OCI-LY1 (cell line): ENCODE results near the gene KIF19.

Experiments used
- H2AFZ ChIP-seq: fragments of 200-600 bp; sonication (generic), shearing (Covaris generic); 2 replicates; pipeline ENCODE4 v1.6.0; 2014; ENCODE audit warnings: antibody characterized with exemption, mild to moderate bottlenecking, low read length
- H3F3A ChIP-seq: fragments of 200-600 bp; sonication (generic), shearing (Covaris generic); 2 replicates; pipeline ENCODE4 v1.6.0; 2014; ENCODE audit warnings: mild to moderate bottlenecking, antibody characterized with exemption, low read length, moderate library complexity; ENCODE audit not compliant: insufficient read depth
- H3K27ac ChIP-seq: fragments of 200-600 bp; sonication (generic); 2 replicates; pipeline ENCODE4 v1.5.1; 2014; ENCODE audit warnings: low read length, mixed run types, mild to moderate bottlenecking, low read depth; ENCODE audit not compliant: poor library complexity, severe bottlenecking
- H3K27me3 ChIP-seq: fragments of 200-600 bp; sonication (generic); 2 replicates; pipeline ENCODE4 v1.6.0; 2014; ENCODE audit warnings: antibody characterized with exemption, mild to moderate bottlenecking, low read length, moderate library complexity; ENCODE audit not compliant: insufficient read depth
- H3K36me3 ChIP-seq: fragments of 200-600 bp; sonication (generic); 2 replicates; pipeline ENCODE4 v1.6.1; 2014; ENCODE audit warnings: mild to moderate bottlenecking, antibody characterized with exemption, low read length, moderate library complexity, mixed read lengths; ENCODE audit not compliant: insufficient read depth
- H3K4me1 ChIP-seq: fragments of 200-600 bp; sonication (generic); 2 replicates; pipeline ENCODE4 v1.5.1; 2014; ENCODE audit warnings: mild to moderate bottlenecking, low read length, moderate library complexity; ENCODE audit not compliant: insufficient read depth, severe bottlenecking
- H3K4me2 ChIP-seq: fragments of 200-600 bp; sonication (generic), shearing (Covaris generic); 2 replicates; pipeline ENCODE4 v1.6.1; 2014; ENCODE audit warnings: low read length
- H3K4me3 ChIP-seq: fragments of 200-600 bp; sonication (generic); 2 replicates; pipeline ENCODE4 v1.5.1; 2014; ENCODE audit warnings: low read length, low read depth, mild to moderate bottlenecking, mixed read lengths; ENCODE audit not compliant: poor library complexity, severe bottlenecking
- H3K79me2 ChIP-seq: fragments of 200-600 bp; shearing (Covaris generic); 2 replicates; pipeline ENCODE4 v1.6.1; 2016; ENCODE audit warnings: mixed run types, low read length, mixed read lengths; ENCODE audit not compliant: insufficient read depth
- H3K9ac ChIP-seq: fragments of 200-600 bp; sonication (generic), shearing (Covaris generic); 2 replicates; pipeline ENCODE4 v1.6.1; 2014; ENCODE audit warnings: mild to moderate bottlenecking, low read length, mixed read lengths
- H3K9me2 ChIP-seq: fragments of 200-600 bp; sonication (generic), shearing (Covaris generic); 2 replicates; pipeline ENCODE4 v1.6.1; 2014; ENCODE audit warnings: low read depth, mild to moderate bottlenecking, low read length, mixed read lengths
- H3K9me3 ChIP-seq: fragments of 200-600 bp; shearing (Covaris generic); 2 replicates; pipeline ENCODE4 v1.6.1; 2014; ENCODE audit warnings: low read length, mixed read lengths
- H4K20me1 ChIP-seq: fragments of 200-600 bp; sonication (generic), shearing (Covaris generic); 2 replicates; pipeline ENCODE4 v1.6.0; 2016; ENCODE audit warnings: mild to moderate bottlenecking, low read length; ENCODE audit not compliant: insufficient read depth
- CTCF ChIP-seq: fragments of 200-600 bp; sonication (generic), shearing (Covaris generic); IDR thresholded peaks from 2 replicates; pipeline ENCODE4 v1.5.1; 2017; ENCODE audit warnings: mild to moderate bottlenecking, antibody characterized with exemption, low read length, moderate library complexity, mixed read lengths
- EZH2 ChIP-seq: fragments of 200-600 bp; sonication (generic), shearing (Covaris generic); IDR thresholded peaks from 2 replicates; pipeline ENCODE4 v1.8.0; 2017; ENCODE audit warnings: borderline replicate concordance, mixed run types, mild to moderate bottlenecking, antibody characterized with exemption, low read length, moderate library complexity, mixed read lengths

The KIF19 gene

DNA sequence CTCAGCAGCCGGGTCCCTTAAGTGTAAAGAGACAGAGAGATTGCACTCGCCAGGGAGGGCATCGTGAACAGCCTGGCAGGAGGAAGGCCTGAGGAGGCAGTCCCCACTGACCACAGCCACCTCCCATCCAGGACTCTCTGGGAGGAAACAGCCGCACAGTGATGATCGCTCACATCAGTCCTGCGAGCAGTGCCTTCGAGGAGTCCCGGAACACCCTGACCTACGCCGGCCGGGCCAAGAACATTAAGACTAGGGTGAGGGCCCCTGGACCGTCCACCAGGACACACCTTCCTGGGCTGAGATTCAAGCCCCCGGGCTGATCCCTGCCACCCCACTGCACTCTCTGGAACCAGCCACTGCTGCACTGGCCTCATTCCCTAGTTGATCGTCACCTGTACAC lies 21.6 kb downstream of the KIF19 start:
- H3K27me3 ChIP-seq: 0 out of 2 replicates have a peak, but pooled peaks cover 2% of the 10 kb centered on the region
- no peaks in the 10 kb centered on the region for H3K9me2 ChIP-seq
- no peak overlapping the region for H3K4me3 ChIP-seq
- no peaks in the 10 kb centered on the region for H3F3A ChIP-seq
- no peak overlapping the region for H3K4me2 ChIP-seq
- no peaks in the 10 kb centered on the region for H3K36me3 ChIP-seq
- TF ChIP-seq CTCF (no peak), EZH2 (no peak)
- H3K9me3 ChIP-seq: no peaks in the 10 kb centered on the region
- no peaks in the 10 kb centered on the region for H3K4me1 ChIP-seq
- H4K20me1 ChIP-seq: no peaks in the 10 kb centered on the region
- no peak overlapping the region for H3K9ac ChIP-seq
- H3K27ac ChIP-seq: no peak overlapping the region
- no peak overlapping the region for H2AFZ ChIP-seq
- no peaks in the 10 kb centered on the region for H3K79me2 ChIP-seq

DNA sequence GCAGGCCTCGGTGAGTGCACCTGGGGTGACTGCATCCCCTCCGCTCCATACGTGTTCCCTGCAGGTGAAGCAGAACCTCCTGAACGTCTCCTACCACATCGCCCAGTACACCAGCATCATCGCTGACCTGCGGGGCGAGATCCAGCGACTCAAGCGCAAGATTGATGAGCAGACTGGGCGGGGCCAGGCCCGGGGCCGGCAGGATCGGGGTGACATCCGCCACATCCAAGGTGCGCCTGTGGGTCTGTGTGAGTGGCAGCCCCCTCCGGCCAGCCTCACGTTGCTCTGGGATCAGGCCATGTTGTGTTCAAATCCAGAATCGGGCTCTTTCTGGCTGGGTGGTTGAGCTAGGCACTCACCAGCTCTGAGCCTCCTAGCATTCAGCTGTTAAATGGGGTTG lies 23.1 kb downstream of the KIF19 start:
- Histone ChIP-seq H3F3A (no peaks in the 10 kb centered on the region), H3K79me2 (no peaks in the 10 kb centered on the region), H3K9me3 (no peaks in the 10 kb centered on the region), H3K9me2 (no peaks in the 10 kb centered on the region), H3K4me3 (no peak overlapping the region), H3K27ac (no peak overlapping the region), H3K27me3 (0 out of 2 replicates have a peak, but pooled peaks cover 2% of the 10 kb centered on the region), H3K36me3 (no peaks in the 10 kb centered on the region), H3K4me1 (no peaks in the 10 kb centered on the region), H3K4me2 (no peak overlapping the region), H2AFZ (no peak overlapping the region), H3K9ac (no peak overlapping the region), H4K20me1 (no peaks in the 10 kb centered on the region)
- no peak for TF ChIP-seq EZH2
- TF ChIP-seq CTCF: no peak

DNA sequence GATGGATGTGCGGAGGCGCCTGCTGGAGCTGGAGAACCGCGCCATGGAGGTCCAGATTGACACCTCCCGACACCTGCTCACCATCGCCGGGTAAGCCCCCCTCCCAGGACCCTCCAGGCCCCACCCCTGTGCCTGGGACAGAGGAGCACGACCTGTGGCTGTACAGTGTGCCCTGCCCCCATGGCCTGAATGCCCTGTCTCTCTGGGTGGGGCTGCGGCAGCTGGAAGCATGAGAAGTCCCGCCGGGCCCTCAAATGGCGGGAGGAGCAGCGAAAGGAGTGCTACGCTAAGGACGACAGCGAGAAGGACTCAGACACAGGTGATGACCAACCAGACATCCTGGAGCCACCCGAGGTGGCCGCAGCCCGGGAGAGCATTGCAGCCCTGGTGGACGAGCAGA lies 24.5 kb downstream of the KIF19 start:
- no peak overlapping the region for H3K27ac ChIP-seq

More for the DNA sequence above, 24.5 kb downstream of the KIF19 start:
- H3K4me1 ChIP-seq: no peaks in the 10 kb centered on the region
- H3K27me3 ChIP-seq: no peaks in the 10 kb centered on the region
- H3K9ac ChIP-seq: no peak overlapping the region
- H3K36me3 ChIP-seq: no peaks in the 10 kb centered on the region
- H3F3A ChIP-seq: no peaks in the 10 kb centered on the region
- H4K20me1 ChIP-seq: no peaks in the 10 kb centered on the region
- no peaks in the 10 kb centered on the region for H3K9me3 ChIP-seq
- H3K4me2 ChIP-seq: no peak overlapping the region
- no peaks in the 10 kb centered on the region for H3K79me2 ChIP-seq
- no peak overlapping the region for H3K4me3 ChIP-seq
- H2AFZ ChIP-seq: no peak overlapping the region
- no peaks in the 10 kb centered on the region for H3K9me2 ChIP-seq
- TF ChIP-seq CTCF (no peak), EZH2 (no peak)
